ENCODE data around the gene CD44.

The CD44 gene

DNA sequence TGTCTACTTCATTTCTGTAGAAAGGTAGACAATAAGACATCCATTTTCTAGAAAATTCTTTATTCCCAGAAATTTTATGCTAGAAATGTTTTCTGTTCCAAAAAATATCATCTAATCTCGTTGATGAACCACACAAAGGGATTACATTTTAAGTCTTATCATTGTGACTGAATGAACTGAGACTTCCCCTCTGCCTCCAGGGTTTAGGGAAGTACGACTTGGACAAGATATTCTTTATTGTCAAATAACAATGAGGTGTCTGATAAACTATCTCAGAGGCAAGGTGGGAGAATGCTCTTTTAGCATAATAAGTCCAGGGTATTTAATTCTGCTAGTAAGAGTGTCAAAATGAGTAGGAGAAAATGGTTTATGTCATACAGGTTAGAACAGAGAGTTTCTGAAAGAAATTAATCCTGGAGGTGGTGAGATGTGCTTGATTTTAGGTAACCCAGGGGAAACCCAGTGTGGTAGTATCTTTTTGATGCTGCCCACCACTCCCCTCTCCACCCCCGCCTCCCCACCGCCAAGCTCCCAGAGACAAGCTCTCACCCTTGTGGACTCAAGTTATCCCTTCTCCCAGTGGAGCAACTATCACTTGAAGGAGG lies 100.6 kb downstream of the CD44 start:
- no peak overlapping the region for H3K4me2 ChIP-seq (ENCODE audit: low read depth, low read length, poor library complexity, severe bottlenecking)
- TF ChIP-seq, protein P1, sequence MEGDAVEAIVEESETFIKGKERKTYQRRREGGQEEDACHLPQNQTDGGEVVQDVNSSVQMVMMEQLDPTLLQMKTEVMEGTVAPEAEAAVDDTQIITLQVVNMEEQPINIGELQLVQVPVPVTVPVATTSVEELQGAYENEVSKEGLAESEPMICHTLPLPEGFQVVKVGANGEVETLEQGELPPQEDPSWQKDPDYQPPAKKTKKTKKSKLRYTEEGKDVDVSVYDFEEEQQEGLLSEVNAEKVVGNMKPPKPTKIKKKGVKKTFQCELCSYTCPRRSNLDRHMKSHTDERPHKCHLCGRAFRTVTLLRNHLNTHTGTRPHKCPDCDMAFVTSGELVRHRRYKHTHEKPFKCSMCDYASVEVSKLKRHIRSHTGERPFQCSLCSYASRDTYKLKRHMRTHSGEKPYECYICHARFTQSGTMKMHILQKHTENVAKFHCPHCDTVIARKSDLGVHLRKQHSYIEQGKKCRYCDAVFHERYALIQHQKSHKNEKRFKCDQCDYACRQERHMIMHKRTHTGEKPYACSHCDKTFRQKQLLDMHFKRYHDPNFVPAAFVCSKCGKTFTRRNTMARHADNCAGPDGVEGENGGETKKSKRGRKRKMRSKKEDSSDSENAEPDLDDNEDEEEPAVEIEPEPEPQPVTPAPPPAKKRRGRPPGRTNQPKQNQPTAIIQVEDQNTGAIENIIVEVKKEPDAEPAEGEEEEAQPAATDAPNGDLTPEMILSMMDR (IDR thresholded peaks at IDR 0.05; ENCODE audit: insufficient read depth, low read length, poor library complexity, severe bottlenecking): no peak
- no peak for TF ChIP-seq EZH2phosphoT487 (conservative IDR thresholded peaks at IDR 0.05; ENCODE audit: low read length)
- no peak overlapping the region for H3K9ac ChIP-seq (ENCODE audit: low read length)
- H3K79me2 ChIP-seq (ENCODE audit: insufficient read depth, low read length): no peaks in the 10 kb centered on the region
- no peak overlapping the region for H3K4me3 ChIP-seq (ENCODE audit: insufficient read depth, low read length, poor library complexity, severe bottlenecking)
- H3K27me3 ChIP-seq (ENCODE audit: low read length): no peaks in the 10 kb centered on the region
- no peaks in the 10 kb centered on the region for H3K9me2 ChIP-seq (replicated peaks; ENCODE audit: insufficient read depth, low read length)
- H2AFZ ChIP-seq (ENCODE audit: low read depth, low read length, severe bottlenecking): no peak overlapping the region
- H3K36me3 ChIP-seq (ENCODE audit: low read length): no peaks in the 10 kb centered on the region
- no peaks in the 10 kb centered on the region for H3K9me3 ChIP-seq (ENCODE audit: insufficient read depth, low read length)
- no peaks in the 10 kb centered on the region for H3F3A ChIP-seq (ENCODE audit: insufficient read depth)
- H4K20me1 ChIP-seq (ENCODE audit: low read depth, low read length): no peaks in the 10 kb centered on the region
- no peak overlapping the region for H3K27ac ChIP-seq (ENCODE audit: low read depth, low read length)

DNA sequence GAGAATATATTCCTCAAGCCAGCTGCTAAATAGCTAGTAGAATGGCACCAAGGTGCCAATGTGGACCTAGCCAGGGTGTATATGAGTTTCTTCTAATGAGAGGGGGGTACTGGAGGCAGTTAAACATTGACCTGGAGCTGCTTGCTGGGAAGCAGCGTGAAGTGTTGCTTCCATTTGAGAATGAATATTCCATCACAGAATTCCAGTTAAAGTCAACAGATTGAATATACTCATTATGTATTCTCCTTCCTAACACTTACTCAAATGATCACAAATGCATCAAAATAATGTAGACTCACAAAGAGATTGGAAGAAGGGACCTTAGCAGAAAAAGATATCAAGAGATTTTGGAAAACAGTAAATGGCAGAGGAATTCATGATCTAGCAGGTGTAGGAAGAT lies 102.1 kb downstream of the CD44 start:
- no peaks in the 10 kb centered on the region for H3K36me3 ChIP-seq (ENCODE audit: low read length)
- H3K4me3 ChIP-seq (ENCODE audit: insufficient read depth, low read length, poor library complexity, severe bottlenecking): no peak overlapping the region
- H3K79me2 ChIP-seq (ENCODE audit: insufficient read depth, low read length): no peaks in the 10 kb centered on the region
- no peaks in the 10 kb centered on the region for H3K27me3 ChIP-seq (ENCODE audit: low read length)
- no peak overlapping the region for H3K27ac ChIP-seq (ENCODE audit: low read depth, low read length)
- H3K9me2 ChIP-seq (replicated peaks; ENCODE audit: insufficient read depth, low read length): no peaks in the 10 kb centered on the region
- H3K9me3 ChIP-seq (ENCODE audit: insufficient read depth, low read length): no peaks in the 10 kb centered on the region
- H3F3A ChIP-seq (ENCODE audit: insufficient read depth): no peaks in the 10 kb centered on the region
- H2AFZ ChIP-seq (ENCODE audit: low read depth, low read length, severe bottlenecking): no peak overlapping the region
- no peaks in the 10 kb centered on the region for H4K20me1 ChIP-seq (ENCODE audit: low read depth, low read length)
- no peak overlapping the region for H3K4me2 ChIP-seq (ENCODE audit: low read depth, low read length, poor library complexity, severe bottlenecking)
- no peak overlapping the region for H3K9ac ChIP-seq (ENCODE audit: low read length)
- no peak for TF ChIP-seq EZH2phosphoT487 (conservative IDR thresholded peaks at IDR 0.05; ENCODE audit: low read length)
- TF ChIP-seq, protein P1 (IDR thresholded peaks at IDR 0.05; ENCODE audit: insufficient read depth, low read length, poor library complexity, severe bottlenecking): no peak

DNA sequence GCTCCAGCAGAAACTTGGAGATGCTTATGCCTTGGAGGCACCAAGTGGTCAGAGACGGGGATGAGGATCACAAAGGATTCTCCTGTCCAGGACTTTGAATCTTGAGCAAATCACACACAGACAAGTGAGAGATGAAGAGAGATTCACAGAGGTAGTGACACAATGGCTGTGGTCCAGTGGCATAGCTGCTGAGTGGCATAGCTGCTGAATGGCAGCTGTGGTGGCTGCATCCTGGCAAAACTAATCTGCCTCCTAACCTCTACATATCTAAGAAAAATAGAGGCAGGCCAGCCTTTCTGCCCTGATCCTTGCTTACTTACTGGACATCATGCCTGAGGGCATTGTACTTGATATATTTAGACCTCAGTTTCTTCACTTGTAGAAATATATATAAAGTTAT lies 102.6 kb downstream of the CD44 start:
- Histone ChIP-seq H3K4me2 (ENCODE audit: low read depth, low read length, poor library complexity, severe bottlenecking) (no peak overlapping the region), H3K9me2 (replicated peaks; ENCODE audit: insufficient read depth, low read length) (no peaks in the 10 kb centered on the region), H3F3A (ENCODE audit: insufficient read depth) (no peaks in the 10 kb centered on the region), H4K20me1 (ENCODE audit: low read depth, low read length) (no peaks in the 10 kb centered on the region), H3K36me3 (ENCODE audit: low read length) (no peaks in the 10 kb centered on the region), H3K27ac (ENCODE audit: low read depth, low read length) (no peak overlapping the region), H3K79me2 (ENCODE audit: insufficient read depth, low read length) (no peaks in the 10 kb centered on the region), H3K27me3 (ENCODE audit: low read length) (no peaks in the 10 kb centered on the region), H2AFZ (ENCODE audit: low read depth, low read length, severe bottlenecking) (no peak overlapping the region), H3K4me3 (ENCODE audit: insufficient read depth, low read length, poor library complexity, severe bottlenecking) (no peak overlapping the region), H3K9me3 (ENCODE audit: insufficient read depth, low read length) (no peaks in the 10 kb centered on the region), H3K9ac (ENCODE audit: low read length) (no peak overlapping the region)
- no peak for TF ChIP-seq EZH2phosphoT487 (conservative IDR thresholded peaks at IDR 0.05; ENCODE audit: low read length)
- TF ChIP-seq, protein P1 (IDR thresholded peaks at IDR 0.05; ENCODE audit: insufficient read depth, low read length, poor library complexity, severe bottlenecking): no peak

Data from SU-DHL-6 (cell line).